HG03025 (cell line): ENCODE results near the gene ANAPC2.
"Not testable (repeated sequence)": the region's sequence is repeated elsewhere in the genome, so short reads cannot be mapped to it uniquely, and the experiment has no call there.

Source experiments
- ATAC-seq: cut with Tn5 transposase; IDR thresholded peaks from one replicate; pipeline ENCODE4 v1.9.1; 2021; ENCODE audit warnings: mild to moderate bottlenecking, moderate library complexity; ENCODE audit not compliant: unreplicated experiment, low FRiP score

The ANAPC2 gene

GRCh38 chr9:137148661-137149060, 39.7 kb downstream of the ANAPC2 start:
- ATAC-seq: no peak

- no peak for ATAC-seq
Observed at GRCh38 chr9:137148242-137148641, 40.1 kb downstream of the ANAPC2 start.

- no peak for ATAC-seq
Observed at GRCh38 chr9:137147793-137148160, 40.6 kb downstream of the ANAPC2 start.

- no peak for ATAC-seq
Observed at GRCh38 chr9:137147091-137147792, 41.1 kb downstream of the ANAPC2 start.

GRCh38 chr9:137146527-137146918, 41.8 kb downstream of the ANAPC2 start:
- ATAC-seq: no peak

GRCh38 chr9:137145731-137146526, 42.4 kb downstream of the ANAPC2 start:
- ATAC-seq: no peak

- no peak for ATAC-seq
Observed at GRCh38 chr9:137143459-137143858, 44.9 kb downstream of the ANAPC2 start.

GRCh38 chr9:137141976-137142936, 46.1 kb downstream of the ANAPC2 start:
- no peak for ATAC-seq

- ATAC-seq: no peak
Observed at GRCh38 chr9:137141050-137141810, 47.1 kb downstream of the ANAPC2 start.

- ATAC-seq: no peak
Observed at GRCh38 chr9:137140151-137141012, 48.0 kb downstream of the ANAPC2 start.

GRCh38 chr9:137139468-137140150, 48.8 kb downstream of the ANAPC2 start:
- ATAC-seq: no peak

GRCh38 chr9:137138722-137139467, 49.5 kb downstream of the ANAPC2 start, which contains the start of gene GRIN1:
Gene GRIN1, plus strand, starts transcription at chr9:137139154. Its CDS starts 333 bp downstream, at chr9:137139487.
- no peak for ATAC-seq

GRCh38 chr9:137138058-137138721, 50.2 kb downstream of the ANAPC2 start:
- ATAC-seq: no peak

GRCh38 chr9:137136881-137137607, 51.3 kb downstream of the ANAPC2 start:
- no peak for ATAC-seq

GRCh38 chr9:137136261-137136880, 52.0 kb downstream of the ANAPC2 start:
- ATAC-seq: no peak

GRCh38 chr9:137135154-137135553, 53.2 kb downstream of the ANAPC2 start:
- ATAC-seq: not testable (repeated sequence)
